Measurements from ENCODE around the gene LRCOL1. TPM values are rescaled to one million over a fixed set of nuclear protein-coding genes. Genes with fewer than 3 reads are reported as not detected.

The LRCOL1 gene
- total and polyA plus RNA-seq, 8 donors: 0.60 TPM; not detected in 7

DNA sequence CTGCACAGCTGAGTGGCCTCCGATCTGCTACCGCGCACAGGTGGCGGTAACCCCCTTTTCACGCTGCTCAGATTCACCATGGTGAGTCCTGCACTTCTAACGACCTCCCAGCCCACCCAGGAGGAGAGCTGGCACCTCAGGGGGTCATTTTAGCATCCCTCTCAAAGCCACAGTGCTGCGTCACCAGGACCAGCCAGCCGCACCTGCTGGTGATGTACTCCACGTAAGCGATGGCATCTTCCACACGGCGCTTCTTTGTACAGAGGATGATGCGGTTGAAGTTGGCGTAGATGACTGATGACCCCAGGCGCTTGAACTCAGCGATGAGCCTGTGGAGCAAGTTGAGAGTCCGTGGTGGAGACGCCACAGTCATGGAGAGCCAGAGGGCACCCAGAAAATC, 27.4 kb upstream of the LRCOL1 start:
- WGBS, 5 donors: 85 to 94% (median 92%) methylated on average over 18 of the region's 18 CpGs

DNA sequence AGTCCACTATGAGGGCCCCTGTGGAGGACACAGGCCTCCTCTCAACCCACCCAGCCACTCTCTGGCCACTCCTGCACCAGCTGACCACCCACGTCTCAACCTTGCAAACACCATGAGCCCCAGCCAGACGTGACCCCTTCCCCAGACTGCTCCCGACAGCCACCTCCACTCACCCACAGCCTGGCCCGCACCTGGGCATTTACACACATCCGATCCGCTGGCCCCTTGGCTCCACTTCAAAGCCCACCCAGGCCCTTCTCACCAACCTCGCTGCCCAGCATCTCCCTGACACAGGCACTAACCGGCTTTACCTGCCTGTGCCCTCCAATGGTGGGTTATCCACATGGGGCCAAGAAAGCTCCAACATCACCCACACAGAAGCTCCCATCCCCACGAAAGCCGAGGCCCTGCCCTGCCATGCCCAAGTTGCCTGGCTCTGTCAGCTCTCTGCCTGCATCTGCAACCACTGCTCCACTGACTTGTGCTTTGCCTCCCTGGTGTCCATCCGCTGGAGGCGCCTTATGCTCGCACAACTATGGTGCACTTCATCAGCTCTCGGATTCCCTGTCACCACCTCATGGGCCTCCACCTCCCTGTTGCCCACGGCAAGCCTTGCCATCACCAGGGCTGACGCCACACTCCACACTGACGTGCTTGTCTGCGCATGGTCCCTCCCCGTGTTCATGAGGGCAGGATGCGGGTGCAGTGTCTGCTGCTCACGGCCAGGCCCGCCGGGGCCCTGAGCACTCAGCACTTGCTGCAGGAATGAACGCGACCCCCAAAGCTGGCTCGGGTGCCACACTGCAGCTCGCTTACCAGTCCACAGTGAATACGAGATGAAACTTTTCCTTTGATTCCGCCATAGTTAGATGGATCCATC, 24.9 kb upstream of the LRCOL1 start:
- DNase-seq: no peak
- Histone ChIP-seq H3K9me3 (no peaks in the 10 kb centered on the region), H3K27me3 (no peaks in the 10 kb centered on the region), H3K4me1 (no peaks in the 10 kb centered on the region), H3K27ac (no peak overlapping the region), H3K36me3 (peaks cover 60 to 100% (median 98%) of the 10 kb centered on the region in 4 donors), H3K4me3 (no peak overlapping the region)
- intact Hi-C loops (cut with DNase I; ENCODE audit: low total_unique reads): no loop called here
- TF ChIP-seq EP300 (IDR thresholded peaks at IDR 0.05) (no peak), POLR2AphosphoS5 (IDR thresholded peaks at IDR 0.05) (no peak), POLR2A (IDR thresholded peaks at IDR 0.05) (no peak)
- TF ChIP-seq, protein P1, sequence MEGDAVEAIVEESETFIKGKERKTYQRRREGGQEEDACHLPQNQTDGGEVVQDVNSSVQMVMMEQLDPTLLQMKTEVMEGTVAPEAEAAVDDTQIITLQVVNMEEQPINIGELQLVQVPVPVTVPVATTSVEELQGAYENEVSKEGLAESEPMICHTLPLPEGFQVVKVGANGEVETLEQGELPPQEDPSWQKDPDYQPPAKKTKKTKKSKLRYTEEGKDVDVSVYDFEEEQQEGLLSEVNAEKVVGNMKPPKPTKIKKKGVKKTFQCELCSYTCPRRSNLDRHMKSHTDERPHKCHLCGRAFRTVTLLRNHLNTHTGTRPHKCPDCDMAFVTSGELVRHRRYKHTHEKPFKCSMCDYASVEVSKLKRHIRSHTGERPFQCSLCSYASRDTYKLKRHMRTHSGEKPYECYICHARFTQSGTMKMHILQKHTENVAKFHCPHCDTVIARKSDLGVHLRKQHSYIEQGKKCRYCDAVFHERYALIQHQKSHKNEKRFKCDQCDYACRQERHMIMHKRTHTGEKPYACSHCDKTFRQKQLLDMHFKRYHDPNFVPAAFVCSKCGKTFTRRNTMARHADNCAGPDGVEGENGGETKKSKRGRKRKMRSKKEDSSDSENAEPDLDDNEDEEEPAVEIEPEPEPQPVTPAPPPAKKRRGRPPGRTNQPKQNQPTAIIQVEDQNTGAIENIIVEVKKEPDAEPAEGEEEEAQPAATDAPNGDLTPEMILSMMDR (IDR thresholded peaks at IDR 0.05): no peak
- WGBS, 5 donors: 90 to 97% (median 94%) methylated on average over 28 to 29 of the region's 29 CpGs

More for the DNA sequence above, 27.4 kb upstream of the LRCOL1 start:
- intact Hi-C loops (cut with DNase I; ENCODE audit: low total_unique reads): no loop called here
- no peaks in the 10 kb centered on the region for H3K27me3 ChIP-seq
- H3K36me3 ChIP-seq: peaks cover 55 to 100% (median 97%) of the 10 kb centered on the region in 4 donors
- H3K9me3 ChIP-seq: no peaks in the 10 kb centered on the region
- no peak overlapping the region for H3K4me3 ChIP-seq
- H3K4me1 ChIP-seq: no peaks in the 10 kb centered on the region
- H3K27ac ChIP-seq: no peak overlapping the region
- TF ChIP-seq POLR2A (IDR thresholded peaks at IDR 0.05): no peak
- no peak for TF ChIP-seq EP300 (IDR thresholded peaks at IDR 0.05)
- no peak for TF ChIP-seq POLR2AphosphoS5 (IDR thresholded peaks at IDR 0.05)
- TF ChIP-seq, protein P1 (IDR thresholded peaks at IDR 0.05): no peak
- no peak for DNase-seq

DNA sequence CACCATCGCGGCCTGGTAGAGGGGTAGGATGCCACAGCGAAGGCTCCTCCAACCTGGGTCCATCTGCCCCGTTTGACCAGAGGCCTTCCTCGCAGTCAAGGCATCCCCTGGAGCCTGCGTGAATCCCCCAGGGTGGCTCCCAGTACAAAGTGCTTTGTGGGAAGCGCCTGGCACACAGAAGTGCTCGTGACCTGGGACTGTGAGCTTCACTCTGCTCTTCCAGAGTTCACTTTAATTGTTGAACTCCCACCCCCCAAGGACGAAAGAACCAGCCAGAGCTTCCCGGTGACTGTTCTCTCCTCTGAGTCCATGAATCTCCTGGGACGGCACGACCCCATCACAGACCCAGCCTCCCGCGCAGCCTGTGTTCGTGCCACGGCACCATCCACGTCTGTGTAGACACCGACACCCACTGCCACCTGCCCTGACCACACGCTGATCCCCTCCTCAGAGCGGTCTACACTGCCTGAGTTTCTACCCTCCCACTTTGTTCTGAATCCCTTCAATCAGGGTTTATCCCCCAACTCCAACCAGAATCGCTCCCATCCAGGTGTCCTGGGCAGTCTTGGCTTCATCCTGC, 24.1 kb upstream of the LRCOL1 start:
- Histone ChIP-seq H3K36me3 (peaks cover 64 to 100% (median 99%) of the 10 kb centered on the region in 4 donors), H3K27ac (no peak overlapping the region), H3K9me3 (no peaks in the 10 kb centered on the region), H3K27me3 (no peaks in the 10 kb centered on the region), H3K4me3 (no peak overlapping the region), H3K4me1 (no peaks in the 10 kb centered on the region)
- TF ChIP-seq POLR2AphosphoS5 (IDR thresholded peaks at IDR 0.05) (no peak), EP300 (IDR thresholded peaks at IDR 0.05) (no peak), POLR2A (IDR thresholded peaks at IDR 0.05) (no peak)
- TF ChIP-seq, protein P1 (IDR thresholded peaks at IDR 0.05): no peak
- intact Hi-C loops (cut with DNase I; ENCODE audit: low total_unique reads): no loop called here
- WGBS, 5 donors: 94 to 98% (median 96%) methylated on average over 19 to 21 of the region's 21 CpGs
- DNase-seq: no peak

DNA sequence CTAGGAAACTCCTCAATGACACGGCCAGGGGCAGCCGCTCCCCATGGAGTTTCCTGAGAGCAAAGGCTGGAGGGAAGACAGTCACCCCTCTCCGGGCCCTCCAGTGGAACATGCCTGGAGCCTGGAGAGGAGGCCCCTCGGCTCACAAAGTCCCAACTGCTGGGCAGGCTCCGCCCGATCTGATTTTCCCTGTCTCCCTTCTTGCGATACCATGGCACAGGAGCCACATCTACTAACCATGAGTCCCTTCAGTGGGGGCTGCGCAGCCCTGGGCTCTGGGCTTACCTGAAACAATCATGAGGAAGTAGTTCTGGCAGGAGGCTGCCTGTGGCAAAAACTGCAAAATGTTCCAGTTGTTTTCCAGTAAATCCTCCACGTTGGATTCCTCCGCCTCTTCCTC, 23.5 kb upstream of the LRCOL1 start:
- no peak for DNase-seq
- H3K9me3 ChIP-seq: no peaks in the 10 kb centered on the region
- WGBS, 5 donors: 84 to 89% (median 89%) methylated on average over 10 of the region's 10 CpGs
- H3K4me1 ChIP-seq: no peaks in the 10 kb centered on the region
- TF ChIP-seq, protein P1 (IDR thresholded peaks at IDR 0.05): no peak
- TF ChIP-seq POLR2A (IDR thresholded peaks at IDR 0.05) (no peak), EP300 (IDR thresholded peaks at IDR 0.05) (no peak), POLR2AphosphoS5 (IDR thresholded peaks at IDR 0.05) (no peak)
- H3K36me3 ChIP-seq: peaks cover 68 to 100% (median 99%) of the 10 kb centered on the region in 4 donors
- H3K27ac ChIP-seq: no peak overlapping the region
- H3K4me3 ChIP-seq: no peak overlapping the region
- intact Hi-C loops (cut with DNase I; ENCODE audit: low total_unique reads): no loop called here
- no peaks in the 10 kb centered on the region for H3K27me3 ChIP-seq

Data from stomach (tissue), 9 donors.